Mesenchymal stem cell (in vitro differentiated cells and primary cell): Measurements from ENCODE around the gene ARHGAP6.

Experiments
- DNase-seq: peaks from one replicate; pipeline ENCODE4 v3.0.0-alpha.2; 2013
- H2AFZ ChIP-seq: one replicate; pipeline ENCODE4 v1.6.1; 2013; ENCODE audit warnings: low read depth, mild to moderate bottlenecking, control low read depth, inconsistent platforms, low read length, moderate library complexity
- H2AK5ac ChIP-seq: 2 replicates; pipeline ENCODE4 v1.6.1; 2013; ENCODE audit warnings: low read length, moderate library complexity, mild to moderate bottlenecking, inconsistent platforms; ENCODE audit not compliant: severe bottlenecking
- H2BK120ac ChIP-seq: one replicate; pipeline ENCODE4 v1.6.1; 2013; ENCODE audit warnings: low read depth, mild to moderate bottlenecking, inconsistent platforms, low read length, moderate library complexity
- H2BK12ac ChIP-seq, 2 experiments: one replicate each; pipeline ENCODE4 v1.6.1; 2013; ENCODE audit warnings: inconsistent platforms in 2 of 2, low read length in 2 of 2, mild to moderate bottlenecking in 2 of 2, moderate library complexity in 2 of 2, control low read depth in 1 of 2
- H2BK15ac ChIP-seq: one replicate; pipeline ENCODE4 v1.6.1; 2013; ENCODE audit warnings: mild to moderate bottlenecking, low read depth, inconsistent platforms; ENCODE audit not compliant: poor library complexity, severe bottlenecking
- H2BK5ac ChIP-seq: 2 replicates; pipeline ENCODE4 v1.6.1; 2013; ENCODE audit warnings: low read depth, mild to moderate bottlenecking, low read length, control low read depth, inconsistent platforms; ENCODE audit not compliant: poor library complexity, severe bottlenecking
- H3K14ac ChIP-seq, 2 experiments: one replicate each; pipeline ENCODE4 v1.6.1; 2013; ENCODE audit warnings: inconsistent platforms in 2 of 2, low read length in 2 of 2, control low read depth in 1 of 2, mild to moderate bottlenecking in 1 of 2, moderate library complexity in 1 of 2
- H3K18ac ChIP-seq, 2 experiments: one replicate each; pipeline ENCODE4 v1.6.1; 2013; ENCODE audit warnings: inconsistent platforms in 2 of 2, low read length in 2 of 2, control low read depth in 1 of 2, low read depth in 1 of 2, mild to moderate bottlenecking in 1 of 2
- H3K23ac ChIP-seq, 2 experiments: one replicate each; pipeline ENCODE4 v1.6.1; 2013; ENCODE audit warnings: inconsistent platforms in 2 of 2, low read length in 2 of 2, mild to moderate bottlenecking in 2 of 2, moderate library complexity in 2 of 2, control low read depth in 1 of 2
- H3K27ac ChIP-seq: 2 replicates; pipeline ENCODE4 v1.5.1; 2013; ENCODE audit warnings: mild to moderate bottlenecking, moderate library complexity, low read length, control low read depth, inconsistent platforms; ENCODE audit not compliant: poor library complexity, severe bottlenecking
- H3K27me3 ChIP-seq, 2 experiments: 2 replicates each; pipeline versions ENCODE4 v1.6.1 to v1.7.0; 2013; ENCODE audit warnings: low read length in 2 of 2, mild to moderate bottlenecking in 2 of 2, moderate library complexity in 2 of 2, control low read depth in 1 of 2, inconsistent platforms in 1 of 2; ENCODE audit not compliant: control insufficient read depth in 1 of 2, insufficient read depth in 1 of 2
- H3K36me3 ChIP-seq, 2 experiments: 2 replicates each; pipeline versions ENCODE4 v1.6.1 to v1.7.0; 2013; ENCODE audit warnings: low read length in 2 of 2, control low read depth in 1 of 2, inconsistent platforms in 1 of 2, low read depth in 1 of 2, mild to moderate bottlenecking in 1 of 2; ENCODE audit not compliant: insufficient read depth in 2 of 2, control insufficient read depth in 1 of 2
- H3K4ac ChIP-seq, 2 experiments: one replicate each; pipeline ENCODE4 v1.6.1; 2013; ENCODE audit warnings: inconsistent platforms in 2 of 2, low read length in 2 of 2, mild to moderate bottlenecking in 2 of 2, moderate library complexity in 2 of 2, control low read depth in 1 of 2, low read depth in 1 of 2
- H3K4me1 ChIP-seq: 2 replicates; pipeline ENCODE4 v1.6.1; 2013; ENCODE audit warnings: low read depth, low read length, control low read depth; ENCODE audit not compliant: control insufficient read depth, insufficient read depth
- H3K4me2 ChIP-seq: 2 replicates; pipeline ENCODE4 v1.6.1; 2013; ENCODE audit warnings: low read length, mild to moderate bottlenecking, inconsistent platforms; ENCODE audit not compliant: poor library complexity, severe bottlenecking
- H3K4me3 ChIP-seq, 2 experiments: 2 replicates each; pipeline versions ENCODE4 v1.5.1 to v1.7.0; 2013; ENCODE audit warnings: low read length in 2 of 2, mild to moderate bottlenecking in 2 of 2, control low read depth in 1 of 2, low read depth in 1 of 2; ENCODE audit not compliant: insufficient read depth in 1 of 2
- H3K79me1 ChIP-seq: replicated peaks from 2 replicates; pipeline ENCODE4 v1.6.1; 2013; ENCODE audit warnings: mild to moderate bottlenecking, control low read depth, low read length, inconsistent platforms; ENCODE audit not compliant: poor library complexity, severe bottlenecking
- H3K9ac ChIP-seq: 2 replicates; pipeline ENCODE4 v1.7.0; 2013; ENCODE audit warnings: mild to moderate bottlenecking, low read length, moderate library complexity
- H3K9me3 ChIP-seq: 2 replicates; pipeline ENCODE4 v1.7.0; 2013; ENCODE audit warnings: mild to moderate bottlenecking, low read length; ENCODE audit not compliant: control insufficient read depth
- H4K8ac ChIP-seq: one replicate; pipeline ENCODE4 v1.6.1; 2013; ENCODE audit warnings: inconsistent platforms, mild to moderate bottlenecking, low read length, moderate library complexity
- H4K91ac ChIP-seq: one replicate; pipeline ENCODE4 v1.6.1; 2013; ENCODE audit warnings: mild to moderate bottlenecking, low read length, inconsistent platforms
- WGBS: methylation state at CpG from one replicate; pipeline ENCODE4 v1.1.7; 2013; ENCODE audit warnings: mixed read lengths; 5-methylcytosine and 5-hydroxymethylcytosine counted together

The ARHGAP6 gene

GRCh38 chrX:11641349-11642065 lies 24.2 kb downstream of the ARHGAP6 start:
- no peak overlapping the region for H3K4ac ChIP-seq
- no peak overlapping the region for H3K18ac ChIP-seq
- H2BK12ac ChIP-seq, result no peak overlapping the region
- peak overlapping the region in 1 of 2 experiments; percentile 35 for H3K4me3 ChIP-seq
- H4K8ac ChIP-seq, result no peak overlapping the region
- no peak overlapping the region for H4K91ac ChIP-seq
- H2BK15ac ChIP-seq, result no peak overlapping the region
- no peak overlapping the region for H3K27ac ChIP-seq
- no peak overlapping the region for H2AFZ ChIP-seq
- H3K9me3 ChIP-seq, result no peaks in the 10 kb centered on the region
- 74% methylated on average over 6 of the region's 9 CpGs for WGBS
- H3K23ac ChIP-seq, result no peak overlapping the region
- peak overlapping the region; percentile 49 for H3K9ac ChIP-seq
- no peak overlapping the region for H2BK5ac ChIP-seq
- no peak overlapping the region for H3K14ac ChIP-seq
- H2AK5ac ChIP-seq, result no peak overlapping the region
- no peaks in the 10 kb centered on the region for H3K27me3 ChIP-seq
- H2BK120ac ChIP-seq, result no peak overlapping the region
- no peaks in the 10 kb centered on the region for H3K79me1 ChIP-seq
- H3K36me3 ChIP-seq, result no peaks in the 10 kb centered on the region
- DNase-seq, result no peak
- H3K4me2 ChIP-seq, result no peak overlapping the region
- no peaks in the 10 kb centered on the region for H3K4me1 ChIP-seq

- Histone ChIP-seq H3K4me3 (no peak overlapping the region), H2BK15ac (no peak overlapping the region), H3K36me3 (no peaks in the 10 kb centered on the region), H2BK120ac (no peak overlapping the region), H3K18ac (no peak overlapping the region), H3K4me1 (no peaks in the 10 kb centered on the region), H2BK5ac (no peak overlapping the region), H3K9me3 (no peaks in the 10 kb centered on the region), H2AFZ (no peak overlapping the region), H3K4me2 (no peak overlapping the region), H3K27me3 (no peaks in the 10 kb centered on the region), H3K27ac (no peak overlapping the region), H3K14ac (no peak overlapping the region), H4K8ac (no peak overlapping the region), H3K23ac (no peak overlapping the region), H3K4ac (no peak overlapping the region), H4K91ac (no peak overlapping the region), H2BK12ac (no peak overlapping the region), H3K9ac (no peak overlapping the region), H3K79me1 (no peaks in the 10 kb centered on the region), H2AK5ac (no peak overlapping the region)
- 94% methylated on average over 4 of the region's 4 CpGs for WGBS
- no peak for DNase-seq
Measured at GRCh38 chrX:11640089-11640488, 25.6 kb downstream of the ARHGAP6 start.

- Histone ChIP-seq H4K91ac (no peak overlapping the region), H2AK5ac (no peak overlapping the region), H2BK15ac (no peak overlapping the region), H3K4me3 (no peak overlapping the region), H2BK12ac (no peak overlapping the region), H3K18ac (no peak overlapping the region), H2BK5ac (no peak overlapping the region), H3K4me2 (no peak overlapping the region), H2AFZ (no peak overlapping the region), H3K23ac (no peak overlapping the region), H3K27ac (no peak overlapping the region), H3K79me1 (no peaks in the 10 kb centered on the region), H3K4ac (no peak overlapping the region), H3K9ac (no peak overlapping the region), H3K14ac (no peak overlapping the region), H3K36me3 (no peaks in the 10 kb centered on the region), H4K8ac (no peak overlapping the region), H2BK120ac (no peak overlapping the region), H3K9me3 (peaks cover 9% of the 10 kb centered on the region), H3K4me1 (no peaks in the 10 kb centered on the region), H3K27me3 (no peaks in the 10 kb centered on the region)
- no peak for DNase-seq
- WGBS, result 77% methylated on average over 1 of the region's 1 CpG
Measured at GRCh38 chrX:11632732-11633131, 33.0 kb downstream of the ARHGAP6 start.

GRCh38 chrX:11629593-11630211 lies 36.0 kb downstream of the ARHGAP6 start:
- WGBS, result 73% methylated on average over 3 of the region's 4 CpGs
- Histone ChIP-seq H3K4me3 (no peak overlapping the region), H2BK12ac (no peak overlapping the region), H3K27ac (no peak overlapping the region), H3K4ac (no peak overlapping the region), H2BK5ac (no peak overlapping the region), H3K14ac (no peak overlapping the region), H2BK15ac (no peak overlapping the region), H3K9ac (peak overlapping the region; percentile 53), H3K36me3 (no peaks in the 10 kb centered on the region), H3K9me3 (peaks cover 33% of the 10 kb centered on the region), H3K4me2 (no peak overlapping the region), H4K8ac (no peak overlapping the region), H2BK120ac (no peak overlapping the region), H3K23ac (no peak overlapping the region), H3K79me1 (no peaks in the 10 kb centered on the region), H3K27me3 (no peaks in the 10 kb centered on the region), H2AK5ac (no peak overlapping the region), H4K91ac (no peak overlapping the region), H2AFZ (no peak overlapping the region), H3K18ac (no peak overlapping the region), H3K4me1 (no peaks in the 10 kb centered on the region)
- peak; percentile 70 for DNase-seq
